B cell (primary cell): ENCODE measurements around the gene SUPT7L.

Experiments
- CTCF ChIP-seq: fragments of 200-600 bp; IDR thresholded peaks from one replicate; pipeline ENCODE4 v1.8.0; 2022; ENCODE audit warnings: antibody characterized with exemption, mild to moderate bottlenecking
- EZH2 ChIP-seq: IDR thresholded peaks from 2 replicates; pipeline ENCODE4 v1.6.1; 2012; ENCODE audit warnings: borderline replicate concordance, low read depth, mild to moderate bottlenecking, moderate library complexity, low read length; ENCODE audit not compliant: insufficient read depth, poor library complexity, severe bottlenecking

- TF ChIP-seq CTCF = no peak
- TF ChIP-seq EZH2 = no peak
Measured at GRCh38 chr2:27652790-27653189, 10.6 kb downstream of the SUPT7L start.
